COR-L47 (cell line): ENCODE results near the gene DGKG.

Experiments used
- DNase-seq: peaks from one replicate; lab custom pipeline; 2025; lab: John Stamatoyannopoulos, UW

DGKG gene

GRCh38 chr3:186318135-186318534 lies 43.9 kb downstream of the DGKG start:
- DNase-seq = no peak

- DNase-seq = no peak
Measured at GRCh38 chr3:186317478-186317877, 44.6 kb downstream of the DGKG start.

- DNase-seq = no peak
Measured at GRCh38 chr3:186316666-186317260, 45.3 kb downstream of the DGKG start.

- DNase-seq = no peak
Measured at GRCh38 chr3:186315581-186316354, 46.3 kb downstream of the DGKG start.

GRCh38 chr3:186314896-186315295 lies 47.1 kb downstream of the DGKG start:
- DNase-seq = no peak

GRCh38 chr3:186311441-186311840 lies 50.6 kb downstream of the DGKG start:
- no peak for DNase-seq

GRCh38 chr3:186308549-186308948 lies 53.5 kb downstream of the DGKG start:
- DNase-seq = no peak

- DNase-seq = no peak
Measured at GRCh38 chr3:186307594-186308221, 54.3 kb downstream of the DGKG start.

- no peak for DNase-seq
Measured at GRCh38 chr3:186305286-186305685, 56.7 kb downstream of the DGKG start.

GRCh38 chr3:186303965-186304364 lies 58.1 kb downstream of the DGKG start:
- no peak for DNase-seq

GRCh38 chr3:186299327-186299726 lies 62.7 kb downstream of the DGKG start:
- no peak for DNase-seq

GRCh38 chr3:186298876-186299275 lies 63.2 kb downstream of the DGKG start:
- DNase-seq = no peak

- no peak for DNase-seq
Measured at GRCh38 chr3:186290796-186291195, 71.2 kb downstream of the DGKG start.

- DNase-seq = no peak
Measured at GRCh38 chr3:186287711-186288110, 74.3 kb downstream of the DGKG start.

GRCh38 chr3:186286114-186286513 lies 75.9 kb downstream of the DGKG start:
- no peak for DNase-seq

GRCh38 chr3:186284661-186285060 lies 77.4 kb downstream of the DGKG start:
- no peak for DNase-seq

- DNase-seq = no peak
Measured at GRCh38 chr3:186284349-186284652, 77.7 kb downstream of the DGKG start.

GRCh38 chr3:186283651-186284348 lies 78.2 kb downstream of the DGKG start:
- DNase-seq = no peak

GRCh38 chr3:186283096-186283495 lies 78.9 kb downstream of the DGKG start:
- DNase-seq = no peak

GRCh38 chr3:186281176-186281575 lies 80.9 kb downstream of the DGKG start:
- no peak for DNase-seq

GRCh38 chr3:186280737-186281136 lies 81.3 kb downstream of the DGKG start:
- no peak for DNase-seq

GRCh38 chr3:186277268-186277909 lies 84.6 kb downstream of the DGKG start:
- DNase-seq = peak; percentile 28
